ENCODE measurements around the gene COG1.

Gene COG1

GRCh38 chr17:73158133-73158532 is 34.7 kb upstream of the COG1 start:
- H3K36me3 ChIP-seq: no peaks in the 10 kb centered on the region
- no peak for DNase-seq

DNA sequence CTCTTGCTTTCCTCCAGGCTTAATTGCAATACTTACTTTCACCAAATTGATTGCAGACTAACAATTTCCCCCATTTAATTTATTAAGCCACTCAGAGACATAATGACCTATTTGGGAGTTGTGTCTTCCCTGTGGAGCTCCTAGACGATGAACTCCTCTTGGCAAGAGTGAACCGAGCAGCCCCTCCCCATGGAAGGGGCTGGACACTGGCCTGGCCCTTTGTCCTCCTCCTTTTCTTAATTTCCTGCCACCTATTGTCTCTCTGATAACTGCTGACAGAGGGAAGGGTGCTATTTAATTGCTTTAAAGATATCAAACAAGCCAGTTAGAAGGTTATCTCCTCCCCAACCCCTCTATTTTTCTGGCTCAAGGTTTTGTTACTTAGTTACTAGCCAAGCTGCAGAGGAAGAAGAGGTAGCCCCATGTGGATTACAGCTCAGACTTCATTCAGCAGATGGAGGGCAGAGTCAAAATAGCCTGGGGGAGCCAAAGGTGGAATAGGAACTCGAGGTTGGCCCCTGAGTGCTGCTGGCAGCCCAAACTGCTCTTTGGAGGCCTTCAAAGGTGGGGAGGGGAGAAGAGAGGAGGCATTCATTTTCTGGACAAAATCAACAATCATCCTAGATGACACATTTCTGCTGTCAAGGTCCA is 31.8 kb upstream of the COG1 start:
- Histone ChIP-seq H3K27me3 (ENCODE audit: insufficient read depth, low read depth, severe bottlenecking) (no peaks in the 10 kb centered on the region), H3K4me3 (ENCODE audit: low read depth, low read length) (no peak overlapping the region), H3K9me3 (ENCODE audit: severe bottlenecking) (no peaks in the 10 kb centered on the region), H3K36me3 (peaks cover 3% of the 10 kb centered on the region; the same call in 1 of the 2 replicates), H3K27ac (no peak overlapping the region)
- TF ChIP-seq, protein P1, sequence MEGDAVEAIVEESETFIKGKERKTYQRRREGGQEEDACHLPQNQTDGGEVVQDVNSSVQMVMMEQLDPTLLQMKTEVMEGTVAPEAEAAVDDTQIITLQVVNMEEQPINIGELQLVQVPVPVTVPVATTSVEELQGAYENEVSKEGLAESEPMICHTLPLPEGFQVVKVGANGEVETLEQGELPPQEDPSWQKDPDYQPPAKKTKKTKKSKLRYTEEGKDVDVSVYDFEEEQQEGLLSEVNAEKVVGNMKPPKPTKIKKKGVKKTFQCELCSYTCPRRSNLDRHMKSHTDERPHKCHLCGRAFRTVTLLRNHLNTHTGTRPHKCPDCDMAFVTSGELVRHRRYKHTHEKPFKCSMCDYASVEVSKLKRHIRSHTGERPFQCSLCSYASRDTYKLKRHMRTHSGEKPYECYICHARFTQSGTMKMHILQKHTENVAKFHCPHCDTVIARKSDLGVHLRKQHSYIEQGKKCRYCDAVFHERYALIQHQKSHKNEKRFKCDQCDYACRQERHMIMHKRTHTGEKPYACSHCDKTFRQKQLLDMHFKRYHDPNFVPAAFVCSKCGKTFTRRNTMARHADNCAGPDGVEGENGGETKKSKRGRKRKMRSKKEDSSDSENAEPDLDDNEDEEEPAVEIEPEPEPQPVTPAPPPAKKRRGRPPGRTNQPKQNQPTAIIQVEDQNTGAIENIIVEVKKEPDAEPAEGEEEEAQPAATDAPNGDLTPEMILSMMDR (IDR thresholded peaks at IDR 0.05; ENCODE audit: low read depth, low read length): no peak
- no peak for DNase-seq

More at GRCh38 chr17:73158133-73158532, 34.7 kb upstream of the COG1 start:
- Histone ChIP-seq H3K4me3 (ENCODE audit: low read depth, low read length) (no peak overlapping the region), H3K27me3 (ENCODE audit: insufficient read depth, low read depth, severe bottlenecking) (no peaks in the 10 kb centered on the region), H3K27ac (peak overlapping the region; percentile 94), H3K9me3 (ENCODE audit: severe bottlenecking) (no peaks in the 10 kb centered on the region)
- TF ChIP-seq, protein P1 (IDR thresholded peaks at IDR 0.05; ENCODE audit: low read depth, low read length): no peak

GRCh38 chr17:73163043-73163442 is 29.8 kb upstream of the COG1 start:
- TF ChIP-seq, protein P1 (IDR thresholded peaks at IDR 0.05; ENCODE audit: low read depth, low read length): no peak
- no peak overlapping the region for H3K4me3 ChIP-seq (ENCODE audit: low read depth, low read length)
- H3K27me3 ChIP-seq (ENCODE audit: insufficient read depth, low read depth, severe bottlenecking): no peaks in the 10 kb centered on the region

DNA sequence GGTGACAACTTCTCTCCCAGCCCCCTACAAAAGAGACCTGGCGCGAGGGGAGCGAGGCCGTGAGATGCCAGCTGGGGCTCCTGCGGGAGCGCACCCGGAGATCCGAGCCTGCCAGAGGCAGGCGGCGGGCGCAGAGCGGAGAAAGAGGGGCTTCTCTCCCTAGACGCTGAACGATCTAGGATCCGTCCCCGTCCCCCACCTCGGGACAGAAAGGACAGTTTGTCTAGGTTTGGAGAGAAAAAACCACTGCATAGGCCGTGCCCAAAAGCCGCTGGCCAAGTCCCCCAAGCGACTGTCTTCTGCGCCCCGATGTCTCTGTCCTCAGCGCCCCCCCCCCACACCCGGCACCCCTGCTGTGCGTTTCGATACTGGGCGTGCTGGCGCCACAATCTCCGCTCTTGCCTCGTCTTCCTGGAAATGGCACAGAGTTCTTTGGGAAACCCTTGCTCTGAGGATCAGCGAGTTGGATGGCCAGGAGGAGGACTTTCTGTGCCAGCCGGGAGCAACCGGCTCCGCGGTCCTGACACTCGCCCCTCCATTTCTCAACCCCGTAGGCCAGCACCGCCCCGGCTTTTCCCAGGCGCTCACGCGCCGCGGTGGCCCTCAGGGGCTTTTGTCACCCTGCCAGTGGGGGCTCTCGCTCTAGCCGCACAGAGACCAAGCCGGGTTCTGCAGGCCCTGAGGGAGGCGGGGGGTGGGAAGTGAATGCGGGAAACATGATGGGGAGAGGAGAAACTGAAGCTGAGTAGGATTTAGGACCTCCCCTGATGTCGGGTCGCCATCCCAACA is 27.0 kb upstream of the COG1 start:
- H3K36me3 ChIP-seq: peaks cover 43% of the 10 kb centered on the region
- H3K4me3 ChIP-seq (ENCODE audit: low read depth, low read length): peak overlapping the region; percentile 76
- no peaks in the 10 kb centered on the region for H3K27me3 ChIP-seq (ENCODE audit: insufficient read depth, low read depth, severe bottlenecking)
- peaks cover 2% of the 10 kb centered on the region for H3K9me3 ChIP-seq (ENCODE audit: severe bottlenecking)
- H3K27ac ChIP-seq: peak overlapping the region; percentile 78
- TF ChIP-seq, protein P1 (IDR thresholded peaks at IDR 0.05; ENCODE audit: low read depth, low read length): no peak
- peak; percentile 53 for DNase-seq

More at GRCh38 chr17:73163043-73163442, 29.8 kb upstream of the COG1 start:
- DNase-seq: no peak
- no peak overlapping the region for H3K27ac ChIP-seq
- H3K9me3 ChIP-seq (ENCODE audit: severe bottlenecking): no peaks in the 10 kb centered on the region
- H3K36me3 ChIP-seq: peaks cover 15% of the 10 kb centered on the region

- Histone ChIP-seq H3K27ac (peak overlapping the region; percentile 78), H3K9me3 (ENCODE audit: severe bottlenecking) (peaks cover 2% of the 10 kb centered on the region), H3K36me3 (peaks cover 54% of the 10 kb centered on the region), H3K4me3 (ENCODE audit: low read depth, low read length) (peak overlapping the region; percentile 76), H3K27me3 (ENCODE audit: insufficient read depth, low read depth, severe bottlenecking) (no peaks in the 10 kb centered on the region)
- DNase-seq: peak; percentile 73
- TF ChIP-seq, protein P1 (IDR thresholded peaks at IDR 0.05; ENCODE audit: low read depth, low read length): no peak
These were observed 25.9 kb upstream of the COG1 start for GRCh38 chr17:73166731-73167581.

All from WERI-Rb-1 (cell line).